ENCODE measurements around the gene VLDLR. TPM values are rescaled to one million over a fixed set of nuclear protein-coding genes. Genes with fewer than 3 reads are reported as not detected.

VLDLR gene
- total RNA-seq, 2 experiments from 2014 or later, result 7.2 to 8.6 TPM

- no peaks in the 10 kb centered on the region for H3K36me3 Mint-ChIP-seq
- ATAC-seq, result no peak
- CTCF ChIA-PET, result no interaction called here
- no peaks in the 10 kb centered on the region for H3K9me3 Mint-ChIP-seq (ENCODE audit: low read depth)
- no peaks in the 10 kb centered on the region for H3K4me1 Mint-ChIP-seq
- no peak for DNase-seq
- peaks cover 26% of the 10 kb centered on the region for H3K27me3 Mint-ChIP-seq
- no peak overlapping the region for H3K4me3 Mint-ChIP-seq
- H3K27ac Mint-ChIP-seq, result no peak overlapping the region
These were observed 13.3 kb upstream of the VLDLR start for GRCh38 chr9:2608276-2608675.

GRCh38 chr9:2610985-2611384 lies 10.6 kb upstream of the VLDLR start:
- DNase-seq (no peak), ATAC-seq (no peak)
- Mint-ChIP-seq H3K4me1 (no peaks in the 10 kb centered on the region), H3K36me3 (no peaks in the 10 kb centered on the region), H3K4me3 (no peak overlapping the region), H3K27me3 (peaks cover 26% of the 10 kb centered on the region), H3K9me3 (ENCODE audit: low read depth) (no peaks in the 10 kb centered on the region), H3K27ac (no peak overlapping the region)
- CTCF ChIA-PET, result no interaction called here

GRCh38 chr9:2611961-2612360 lies 9.6 kb upstream of the VLDLR start:
- CTCF ChIA-PET, result no interaction called here
- Mint-ChIP-seq H3K36me3 (no peaks in the 10 kb centered on the region), H3K9me3 (ENCODE audit: low read depth) (no peaks in the 10 kb centered on the region), H3K27ac (no peak overlapping the region), H3K27me3 (peaks cover 26% of the 10 kb centered on the region), H3K4me3 (no peak overlapping the region), H3K4me1 (no peaks in the 10 kb centered on the region)
- DNase-seq (no peak), ATAC-seq (no peak)

GRCh38 chr9:2613730-2614271 lies 7.8 kb upstream of the VLDLR start:
- Mint-ChIP-seq H3K9me3 (ENCODE audit: low read depth) (no peaks in the 10 kb centered on the region), H3K4me1 (no peaks in the 10 kb centered on the region), H3K4me3 (no peak overlapping the region), H3K36me3 (no peaks in the 10 kb centered on the region), H3K27ac (no peak overlapping the region), H3K27me3 (peaks cover 19% of the 10 kb centered on the region)
- no peak for ATAC-seq
- CTCF ChIA-PET, result no interaction called here
- no peak for DNase-seq

GRCh38 chr9:2615497-2615896 lies 6.1 kb upstream of the VLDLR start:
- no peaks in the 10 kb centered on the region for H3K36me3 Mint-ChIP-seq
- no peaks in the 10 kb centered on the region for H3K9me3 Mint-ChIP-seq (ENCODE audit: low read depth)
- CTCF ChIA-PET, result no interaction called here
- peaks cover 28% of the 10 kb centered on the region for H3K27me3 Mint-ChIP-seq
- no peak overlapping the region for H3K27ac Mint-ChIP-seq
- no peak for DNase-seq
- ATAC-seq, result no peak
- no peak overlapping the region for H3K4me3 Mint-ChIP-seq
- H3K4me1 Mint-ChIP-seq, result no peaks in the 10 kb centered on the region

GRCh38 chr9:2616692-2617377 lies 4.8 kb upstream of the VLDLR start:
- no peaks in the 10 kb centered on the region for H3K9me3 Mint-ChIP-seq (ENCODE audit: low read depth)
- H3K4me3 Mint-ChIP-seq, result no peak overlapping the region
- ATAC-seq (no peak), DNase-seq (no peak)
- peaks cover 28% of the 10 kb centered on the region for H3K27me3 Mint-ChIP-seq
- CTCF ChIA-PET, result no interaction called here
- peaks cover 5% of the 10 kb centered on the region for H3K4me1 Mint-ChIP-seq
- H3K27ac Mint-ChIP-seq, result no peak overlapping the region
- no peaks in the 10 kb centered on the region for H3K36me3 Mint-ChIP-seq

DNA sequence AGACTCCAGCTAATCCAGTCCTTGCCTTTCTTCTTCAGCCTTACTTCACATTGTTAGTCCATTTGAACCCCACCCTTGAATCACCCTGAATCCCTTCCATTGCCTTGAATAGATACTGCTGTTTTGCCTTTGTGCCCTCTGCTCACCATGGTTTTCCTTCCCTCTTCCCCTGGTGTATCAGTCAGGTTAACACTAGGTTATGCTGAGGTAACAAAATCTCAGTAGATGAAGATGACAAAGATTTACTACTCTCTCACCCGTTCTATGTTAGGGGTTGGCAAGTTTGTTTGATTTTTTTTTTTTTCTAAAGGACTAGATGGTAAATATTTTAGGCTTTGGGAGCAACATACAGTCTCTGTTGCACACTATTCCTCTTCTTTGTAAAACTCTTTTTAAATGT lies 3.3 kb upstream of the VLDLR start:
- Mint-ChIP-seq H3K27me3 (peaks cover 28% of the 10 kb centered on the region), H3K9me3 (ENCODE audit: low read depth) (no peaks in the 10 kb centered on the region), H3K36me3 (no peaks in the 10 kb centered on the region), H3K4me3 (no peak overlapping the region), H3K4me1 (peaks cover 11% of the 10 kb centered on the region), H3K27ac (no peak overlapping the region)
- no peak for ATAC-seq
- CTCF ChIA-PET, result no interaction called here
- no peak for DNase-seq

DNA sequence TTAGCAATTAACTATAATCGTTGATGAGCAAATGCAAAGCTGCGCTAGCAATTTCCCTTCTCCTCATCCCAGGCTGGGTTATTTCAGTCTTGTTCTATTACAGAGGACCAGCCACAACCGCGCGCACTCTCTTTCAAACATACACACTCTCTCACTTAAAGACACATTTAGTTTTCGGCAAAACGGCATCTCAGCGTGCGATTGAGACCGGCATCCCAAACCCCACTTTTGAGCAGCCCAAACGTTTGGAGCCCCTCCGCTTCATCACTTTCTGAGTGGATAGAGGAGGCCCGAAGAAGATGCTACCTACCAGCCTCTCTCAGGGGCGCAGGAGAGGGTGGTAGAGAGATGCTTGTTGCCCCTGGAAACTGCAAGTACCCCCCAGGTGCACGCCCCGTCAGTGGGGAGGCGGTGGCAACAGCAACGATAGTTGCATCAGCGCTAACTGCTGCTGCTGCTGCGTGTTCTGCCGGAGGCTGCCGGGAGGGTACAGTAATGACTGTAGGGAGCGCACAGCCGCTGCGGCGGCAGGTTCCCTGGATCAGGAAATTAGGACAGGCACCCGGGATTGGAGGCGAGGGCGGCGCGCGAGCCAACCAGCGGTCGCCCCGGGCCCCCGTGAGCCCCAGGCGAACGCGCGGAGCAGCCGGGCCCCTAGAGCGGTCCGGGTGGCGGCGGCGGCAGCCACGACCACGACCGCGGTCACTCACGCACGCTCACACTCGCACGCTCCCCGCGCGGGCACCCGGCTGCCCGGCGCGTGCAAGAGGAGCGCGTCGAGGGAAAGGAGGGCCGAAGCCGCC lies 467 bp upstream of the VLDLR start:
- DNase-seq (peak; percentile 83), ATAC-seq (peak; percentile 79)
- Mint-ChIP-seq H3K36me3 (peaks cover 5% of the 10 kb centered on the region), H3K4me3 (peak overlapping the region; percentile 87), H3K27ac (peak overlapping the region; percentile 70), H3K9me3 (ENCODE audit: low read depth) (no peaks in the 10 kb centered on the region), H3K4me1 (peaks cover 17% of the 10 kb centered on the region), H3K27me3 (peaks cover 54% of the 10 kb centered on the region)
- CTCF ChIA-PET, result no interaction called here

- peak; percentile 52 for DNase-seq
- H3K9me3 Mint-ChIP-seq (ENCODE audit: low read depth), result no peaks in the 10 kb centered on the region
- CTCF ChIA-PET, result interaction anchor here (0.8 to 1.7 kb wide), 6 partner anchors 10 to 221 kb away, joined by 3 to 8 read pairs (median 4); partner anchors contain the start of gene PUM3
- peak overlapping the region; percentile 87 for H3K4me3 Mint-ChIP-seq
- peaks cover 5% of the 10 kb centered on the region for H3K36me3 Mint-ChIP-seq
- peak; percentile 44 for ATAC-seq
- peaks cover 54% of the 10 kb centered on the region for H3K27me3 Mint-ChIP-seq
- H3K4me1 Mint-ChIP-seq, result peaks cover 17% of the 10 kb centered on the region
- H3K27ac Mint-ChIP-seq, result peak overlapping the region; percentile 56
These were observed 1.1 kb downstream of the VLDLR start for GRCh38 chr9:2622461-2623287.

DNA sequence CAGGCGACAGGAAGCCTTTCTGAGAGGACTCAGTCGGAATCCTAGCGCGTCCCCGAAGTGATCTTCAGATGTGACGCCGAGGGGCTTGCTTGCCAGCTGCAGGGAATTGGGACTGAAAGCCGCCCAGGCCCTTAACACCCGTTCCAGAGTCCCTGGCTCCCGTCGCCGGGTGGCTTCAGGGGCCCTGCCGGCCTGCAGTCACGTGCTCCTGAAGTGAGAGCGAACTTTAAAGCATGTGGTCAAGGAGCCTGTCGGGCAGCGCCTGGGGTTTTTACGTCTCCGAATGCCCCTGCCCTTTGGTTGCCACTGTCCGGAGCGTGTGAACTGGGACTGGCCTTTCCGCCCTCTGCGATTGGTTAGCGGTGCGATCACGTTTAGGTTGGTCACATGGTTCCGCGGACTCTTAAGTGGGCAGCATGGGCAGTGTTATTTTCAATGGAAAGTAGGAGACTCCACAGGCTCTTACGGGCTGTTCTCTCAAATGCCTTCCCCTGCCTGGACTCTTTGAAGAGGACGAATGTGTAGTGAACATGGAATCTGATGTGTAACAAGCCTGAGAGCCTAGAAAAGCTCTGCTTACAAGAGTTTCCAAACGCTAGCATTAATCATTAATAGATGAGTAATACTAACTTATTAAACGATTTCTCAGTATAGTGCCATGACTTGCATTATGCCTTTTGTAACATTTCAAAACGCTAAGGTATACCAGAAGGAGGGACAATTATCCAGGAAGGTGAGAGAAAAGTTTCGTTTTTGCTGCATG lies 1.9 kb downstream of the VLDLR start:
- Mint-ChIP-seq H3K4me1 (peaks cover 17% of the 10 kb centered on the region), H3K36me3 (peaks cover 5% of the 10 kb centered on the region), H3K27me3 (peaks cover 54% of the 10 kb centered on the region), H3K27ac (no peak overlapping the region), H3K4me3 (peak overlapping the region; percentile 87), H3K9me3 (ENCODE audit: low read depth) (no peaks in the 10 kb centered on the region)
- ATAC-seq (no peak), DNase-seq (no peak)
- CTCF ChIA-PET, result interaction anchor here (0.8 to 1.7 kb wide), 6 partner anchors 9 to 221 kb away, joined by 3 to 8 read pairs (median 4); partner anchors contain the start of gene PUM3

DNA sequence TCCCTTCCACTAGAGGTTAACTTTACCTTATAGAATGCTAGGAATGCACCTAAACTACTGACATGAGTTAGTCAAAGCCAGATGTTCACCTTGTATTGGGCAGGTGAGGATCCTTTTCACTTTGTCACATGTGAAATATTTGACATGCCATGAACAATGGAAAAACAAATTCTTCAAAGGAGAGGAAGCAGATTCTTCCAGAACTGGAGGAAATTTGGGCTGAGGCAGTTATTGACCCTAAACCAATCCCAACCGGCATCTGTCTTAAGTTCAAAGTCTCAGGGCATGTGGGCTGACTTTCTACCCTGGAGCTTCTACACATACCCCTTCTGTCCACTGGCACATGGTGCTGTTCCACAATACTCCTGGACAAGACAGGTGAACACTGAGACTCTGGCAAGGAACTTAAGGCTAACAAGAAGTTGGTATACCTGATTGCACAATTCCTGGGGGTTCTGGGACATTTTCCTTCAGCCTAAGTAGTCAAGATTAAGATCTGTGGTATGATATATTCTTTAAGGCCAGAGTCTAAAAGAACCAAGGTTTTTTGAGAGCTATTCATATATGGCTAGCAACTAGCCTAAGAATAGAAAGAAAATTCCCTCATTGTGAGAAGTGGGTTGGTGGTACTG lies 2.6 kb downstream of the VLDLR start:
- Mint-ChIP-seq H3K4me3 (peak overlapping the region; percentile 87), H3K9me3 (ENCODE audit: low read depth) (no peaks in the 10 kb centered on the region), H3K27ac (no peak overlapping the region), H3K36me3 (peaks cover 5% of the 10 kb centered on the region), H3K4me1 (peaks cover 17% of the 10 kb centered on the region), H3K27me3 (peaks cover 52% of the 10 kb centered on the region)
- CTCF ChIA-PET, result interaction anchor here (1.7 kb wide), 1 partner anchor 104 kb away, joined by 8 read pairs; no protein-coding TSS in a partner anchor
- DNase-seq, result no peak
- ATAC-seq, result no peak

DNA sequence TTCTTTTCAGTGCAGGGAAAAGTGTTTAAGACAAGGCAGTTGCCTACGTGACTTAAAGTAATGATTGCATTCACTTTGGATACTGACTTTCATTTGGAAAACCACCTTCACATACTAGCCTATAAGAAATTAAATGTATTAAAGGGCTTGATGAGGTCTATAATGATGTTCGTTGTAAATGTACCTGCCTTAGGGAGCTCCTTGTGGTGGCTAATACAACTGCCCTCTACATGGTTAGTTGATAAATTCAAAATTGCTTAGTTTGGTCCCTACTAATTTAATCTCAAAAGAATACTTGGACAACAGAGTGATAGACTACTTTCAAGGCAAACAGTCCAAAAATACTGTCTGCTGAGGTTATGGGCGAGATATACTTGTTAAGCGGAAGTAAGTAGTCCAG lies 3.8 kb downstream of the VLDLR start:
- no peak for ATAC-seq
- CTCF ChIA-PET, result no interaction called here
- DNase-seq, result no peak
- H3K9me3 Mint-ChIP-seq (ENCODE audit: low read depth), result no peaks in the 10 kb centered on the region
- H3K27ac Mint-ChIP-seq, result no peak overlapping the region
- no peak overlapping the region for H3K4me3 Mint-ChIP-seq
- H3K4me1 Mint-ChIP-seq, result peaks cover 17% of the 10 kb centered on the region
- H3K27me3 Mint-ChIP-seq, result peaks cover 41% of the 10 kb centered on the region
- peaks cover 9% of the 10 kb centered on the region for H3K36me3 Mint-ChIP-seq
